ENCODE results near the gene CFAP97D2. TPM values are rescaled to one million over a fixed set of nuclear protein-coding genes. Genes with fewer than 3 reads are reported as not detected.
A peak's percentile ranks its signal among the peaks of the same experiment; 100 is the strongest.

CFAP97D2 gene
- polyA plus RNA-seq, 1 of the 3 experiments (the other 2 are of a cell fraction) = not detected

DNA sequence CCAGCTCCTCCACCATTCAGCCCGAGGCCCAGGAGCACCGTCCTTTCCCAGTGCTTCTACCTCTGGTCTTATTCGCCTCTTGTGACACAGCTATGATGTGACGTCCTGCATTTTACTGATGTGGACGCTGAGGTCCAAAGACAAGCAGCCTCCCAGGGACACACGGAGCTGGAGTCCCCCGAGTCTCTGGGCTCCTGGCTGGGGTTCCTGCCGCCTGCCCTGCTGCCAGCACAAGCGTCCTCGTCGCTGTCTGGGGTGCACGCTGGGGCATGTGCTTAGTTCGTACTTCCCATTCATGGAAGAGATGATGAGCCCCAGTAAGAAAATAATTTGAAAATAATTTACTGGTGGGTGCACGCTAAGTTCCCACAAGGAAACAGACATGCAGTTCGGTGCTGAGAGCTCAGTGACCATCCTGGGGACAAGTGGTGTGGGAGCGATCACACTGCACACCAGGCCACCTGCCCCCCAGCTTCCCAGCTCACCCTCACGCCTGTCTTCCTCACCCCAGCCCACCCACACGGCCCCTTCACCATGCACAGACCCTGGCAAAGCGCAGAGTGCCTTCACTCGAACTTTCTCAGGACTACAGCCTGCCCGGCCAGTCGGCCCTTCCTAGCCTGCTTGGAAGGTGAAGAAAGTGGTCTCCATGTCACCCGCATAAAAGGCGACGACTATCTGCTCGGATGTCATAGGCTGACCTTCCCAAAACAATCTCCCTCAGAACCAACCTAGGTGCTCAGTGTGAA lies 14.2 kb upstream of the CFAP97D2 start:
- H2AFZ ChIP-seq (ENCODE audit: low read depth) = no peak overlapping the region
- CTCF ChIA-PET = no interaction called here
- no peaks in the 10 kb centered on the region for H4K20me1 ChIP-seq (ENCODE audit: insufficient read depth)
- no peaks in the 10 kb centered on the region for H3K79me2 ChIP-seq (ENCODE audit: insufficient read depth)
- no peak for DNase-seq
- H3K36me3 ChIP-seq (replicated peaks in 1 of 2; ENCODE audit: control insufficient read depth in 1 of 2, insufficient read depth in 2 of 2, low read length in 1 of 2) = no peaks in the 10 kb centered on the region
- H3K27me3 ChIP-seq (ENCODE audit: insufficient read depth) = no peaks in the 10 kb centered on the region
- no peak overlapping the region for H3K4me3 ChIP-seq (ENCODE audit: low read depth in 2 of 2, low read length in 1 of 2)
- peaks cover 0 to 18% of the 10 kb centered on the region in 2 experiments; a peak in 1 of 4 replicates for H3K4me1 ChIP-seq (ENCODE audit: control insufficient read depth in 1 of 2, insufficient read depth in 2 of 2, low read depth in 1 of 2, low read length in 1 of 2)
- WGBS (ENCODE audit: low lambda C conversion rate) = 73% methylated on average over 22 of the region's 26 CpGs
- no peak for TF ChIP-seq MEF2A (IDR thresholded peaks at IDR 0.05; ENCODE audit: borderline replicate concordance, low read depth)
- TF ChIP-seq RXRA (IDR thresholded peaks at IDR 0.05; ENCODE audit: borderline replicate concordance, low read depth) = no peak
- TF ChIP-seq EZH2phosphoT487 (IDR thresholded peaks at IDR 0.05; ENCODE audit: borderline replicate concordance, low read depth) = no peak
- no peak for TF ChIP-seq RCOR1 (IDR thresholded peaks at IDR 0.05; ENCODE audit: low read length)
- TF ChIP-seq SIN3A (IDR thresholded peaks at IDR 0.05; ENCODE audit: borderline replicate concordance, low read depth, low read length) = no peak
- TF ChIP-seq YY1 (IDR thresholded peaks at IDR 0.05; ENCODE audit: low read depth) = no peak
- no peak for TF ChIP-seq FOSL2 (IDR thresholded peaks at IDR 0.05; ENCODE audit: borderline replicate concordance, low read depth)
- no peak for TF ChIP-seq EP300 (IDR thresholded peaks at IDR 0.05; ENCODE audit: borderline replicate concordance in 1 of 2, low read depth in 1 of 2, low read length in 1 of 2)
- TF ChIP-seq IRF3 (IDR thresholded peaks at IDR 0.05; ENCODE audit: low read depth, low read length) = no peak
- TF ChIP-seq, protein P1, sequence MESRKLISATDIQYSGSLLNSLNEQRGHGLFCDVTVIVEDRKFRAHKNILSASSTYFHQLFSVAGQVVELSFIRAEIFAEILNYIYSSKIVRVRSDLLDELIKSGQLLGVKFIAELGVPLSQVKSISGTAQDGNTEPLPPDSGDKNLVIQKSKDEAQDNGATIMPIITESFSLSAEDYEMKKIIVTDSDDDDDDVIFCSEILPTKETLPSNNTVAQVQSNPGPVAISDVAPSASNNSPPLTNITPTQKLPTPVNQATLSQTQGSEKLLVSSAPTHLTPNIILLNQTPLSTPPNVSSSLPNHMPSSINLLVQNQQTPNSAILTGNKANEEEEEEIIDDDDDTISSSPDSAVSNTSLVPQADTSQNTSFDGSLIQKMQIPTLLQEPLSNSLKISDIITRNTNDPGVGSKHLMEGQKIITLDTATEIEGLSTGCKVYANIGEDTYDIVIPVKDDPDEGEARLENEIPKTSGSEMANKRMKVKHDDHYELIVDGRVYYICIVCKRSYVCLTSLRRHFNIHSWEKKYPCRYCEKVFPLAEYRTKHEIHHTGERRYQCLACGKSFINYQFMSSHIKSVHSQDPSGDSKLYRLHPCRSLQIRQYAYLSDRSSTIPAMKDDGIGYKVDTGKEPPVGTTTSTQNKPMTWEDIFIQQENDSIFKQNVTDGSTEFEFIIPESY (IDR thresholded peaks at IDR 0.05; ENCODE audit: borderline replicate concordance, low read depth) = no peak
- no peak overlapping the region for H3K4me2 ChIP-seq
- H3K27ac ChIP-seq (ENCODE audit: low read depth in 2 of 2, low read length in 1 of 2) = no peak overlapping the region
- H3K9ac ChIP-seq = no peak overlapping the region
- H3K9me2 ChIP-seq = no peaks in the 10 kb centered on the region
- no peaks in the 10 kb centered on the region for H3F3A ChIP-seq (replicated peaks; ENCODE audit: insufficient read depth)
- POLR2A ChIA-PET = no interaction called here
- no peaks in the 10 kb centered on the region for H3K9me3 ChIP-seq

GRCh38 chr13:114166381-114167131 lies 12.5 kb upstream of the CFAP97D2 start:
- Histone ChIP-seq H3K4me3 (ENCODE audit: low read depth in 2 of 2, low read length in 1 of 2) (no peak overlapping the region), H3K9me3 (no peaks in the 10 kb centered on the region), H3K4me2 (no peak overlapping the region), H3K27me3 (ENCODE audit: insufficient read depth) (no peaks in the 10 kb centered on the region), H3K27ac (ENCODE audit: low read depth in 2 of 2, low read length in 1 of 2) (peak overlapping the region in 1 of 2 experiments; percentile 22; a peak in 1 of 4 replicates), H4K20me1 (ENCODE audit: insufficient read depth) (no peaks in the 10 kb centered on the region), H2AFZ (ENCODE audit: low read depth) (no peak overlapping the region), H3K9me2 (no peaks in the 10 kb centered on the region), H3F3A (replicated peaks; ENCODE audit: insufficient read depth) (no peaks in the 10 kb centered on the region), H3K36me3 (replicated peaks in 1 of 2; ENCODE audit: control insufficient read depth in 1 of 2, insufficient read depth in 2 of 2, low read length in 1 of 2) (no peaks in the 10 kb centered on the region), H3K79me2 (ENCODE audit: insufficient read depth) (no peaks in the 10 kb centered on the region), H3K4me1 (ENCODE audit: control insufficient read depth in 1 of 2, insufficient read depth in 2 of 2, low read depth in 1 of 2, low read length in 1 of 2) (peaks cover 0 to 18% of the 10 kb centered on the region in 2 experiments; a peak in 1 of 4 replicates), H3K9ac (no peak overlapping the region)
- POLR2A ChIA-PET = no interaction called here
- CTCF ChIA-PET = interaction anchor here (0.5 kb wide), 2 partner anchors 126 to 256 kb away, joined by 3 read pairs; no protein-coding TSS in a partner anchor
- peak; percentile 62 for DNase-seq
- 69% methylated on average over 11 of the region's 20 CpGs for WGBS (ENCODE audit: low lambda C conversion rate)
- TF ChIP-seq FOXJ3 (CRISPR knock-in tag; IDR thresholded peaks at IDR 0.05) = no peak
- no peak for TF ChIP-seq TAF1 (IDR thresholded peaks at IDR 0.05; ENCODE audit: borderline replicate concordance, low read depth, low read length)
- TF ChIP-seq IRF3 (IDR thresholded peaks at IDR 0.05; ENCODE audit: low read depth, low read length) = no peak
- TF ChIP-seq SMC3 (IDR thresholded peaks at IDR 0.05; ENCODE audit: low read depth, low read length) = no peak
- TF ChIP-seq NRF1 (IDR thresholded peaks at IDR 0.05; ENCODE audit: low read depth, low read length) = no peak
- TF ChIP-seq MXI1 (IDR thresholded peaks at IDR 0.05; ENCODE audit: low read depth, low read length) = no peak
- no peak for TF ChIP-seq EZH2phosphoT487 (IDR thresholded peaks at IDR 0.05; ENCODE audit: borderline replicate concordance, low read depth)
- no peak for TF ChIP-seq RFX5 (IDR thresholded peaks at IDR 0.05; ENCODE audit: low read length)
- TF ChIP-seq, protein P1 (IDR thresholded peaks at IDR 0.05; ENCODE audit: borderline replicate concordance, low read depth) = no peak
- TF ChIP-seq EP300 (IDR thresholded peaks at IDR 0.05; ENCODE audit: borderline replicate concordance in 1 of 2, low read depth in 1 of 2, low read length in 1 of 2) = no peak
- no peak for TF ChIP-seq RAD21 (IDR thresholded peaks at IDR 0.05; ENCODE audit: low read length)
- no peak for TF ChIP-seq YY1 (IDR thresholded peaks at IDR 0.05; ENCODE audit: low read depth)
- TF ChIP-seq NFIC (IDR thresholded peaks at IDR 0.05; ENCODE audit: borderline replicate concordance) = no peak
